GM18868 (cell line): ENCODE results near the gene PHYKPL.

Experiments
- ATAC-seq: cut with Tn5 transposase; IDR thresholded peaks from one replicate; pipeline ENCODE4 v1.9.1; 2021; ENCODE audit warnings: mild to moderate bottlenecking, moderate library complexity; ENCODE audit not compliant: unreplicated experiment

The PHYKPL gene

GRCh38 chr5:178192787-178193186 is 39.8 kb downstream of the PHYKPL start:
- no peak for ATAC-seq

DNA sequence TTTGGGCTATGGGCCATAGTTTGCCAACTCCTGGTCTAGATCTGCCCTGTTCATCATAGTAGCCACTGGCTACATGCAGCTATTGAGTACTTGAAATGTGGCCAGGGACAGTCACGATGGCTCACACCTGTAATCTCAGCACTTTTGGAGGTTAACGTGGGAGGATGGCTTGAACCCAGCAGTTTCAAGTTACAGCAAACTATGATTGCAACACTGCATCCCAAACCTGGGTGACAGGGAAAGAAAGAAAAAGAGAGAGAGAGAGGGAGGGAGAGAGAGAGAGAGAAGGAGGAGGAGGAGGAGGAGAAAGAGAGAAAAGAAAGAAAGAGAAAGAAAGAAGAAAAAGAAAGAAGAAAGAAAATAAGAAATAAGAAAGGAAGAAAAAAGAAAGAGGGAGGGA is 40.4 kb downstream of the PHYKPL start:
- no peak for ATAC-seq

GRCh38 chr5:178191661-178192060 is 40.9 kb downstream of the PHYKPL start:
- no peak for ATAC-seq

DNA sequence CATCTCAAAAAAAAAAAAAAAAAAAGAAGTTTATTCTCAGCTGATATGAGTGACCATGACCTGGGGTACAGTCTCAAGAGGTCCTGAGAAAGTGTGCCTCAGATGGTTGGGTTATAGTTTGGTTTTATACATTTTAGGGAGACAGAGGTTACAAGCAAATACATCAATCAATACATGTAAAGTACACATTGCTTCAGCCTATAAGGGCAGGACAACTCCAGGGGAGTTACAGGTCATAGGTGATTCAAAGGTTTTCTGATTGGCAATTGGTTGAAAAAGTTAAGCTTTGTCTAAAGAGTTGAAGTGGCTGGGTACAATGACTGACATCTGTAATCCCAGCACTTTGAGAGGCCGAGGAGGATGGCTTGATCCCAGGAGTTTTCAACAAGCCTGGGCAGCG is 43.2 kb downstream of the PHYKPL start:
- no peak for ATAC-seq

DNA sequence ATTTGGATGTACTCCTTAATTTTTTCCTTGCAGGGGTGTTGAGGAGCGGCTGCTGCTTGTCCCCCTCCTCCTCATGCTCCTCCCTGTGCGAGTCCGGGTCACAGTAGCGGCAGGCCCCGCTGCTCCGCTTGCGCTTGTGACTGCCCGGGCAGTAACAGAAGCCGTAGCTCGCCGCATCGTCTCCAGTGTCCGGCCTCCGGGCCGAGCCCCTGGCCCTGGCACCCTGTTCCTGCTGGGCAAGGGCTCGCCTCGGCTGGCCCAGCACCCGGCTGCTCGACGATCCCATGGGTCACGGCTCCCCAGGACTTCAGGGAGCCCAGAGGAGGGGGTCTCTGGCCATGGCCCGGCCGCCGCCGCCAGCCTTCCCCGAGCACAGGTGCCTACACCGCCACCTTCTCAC is 45.6 kb downstream of the PHYKPL start, which contains the start of gene GMCL2:
Gene GMCL2 (minus strand): TSS at position 358 of the 400 bp plus-strand sequence. CDS start 72 bp downstream, at position 286.
- no peak for ATAC-seq

DNA sequence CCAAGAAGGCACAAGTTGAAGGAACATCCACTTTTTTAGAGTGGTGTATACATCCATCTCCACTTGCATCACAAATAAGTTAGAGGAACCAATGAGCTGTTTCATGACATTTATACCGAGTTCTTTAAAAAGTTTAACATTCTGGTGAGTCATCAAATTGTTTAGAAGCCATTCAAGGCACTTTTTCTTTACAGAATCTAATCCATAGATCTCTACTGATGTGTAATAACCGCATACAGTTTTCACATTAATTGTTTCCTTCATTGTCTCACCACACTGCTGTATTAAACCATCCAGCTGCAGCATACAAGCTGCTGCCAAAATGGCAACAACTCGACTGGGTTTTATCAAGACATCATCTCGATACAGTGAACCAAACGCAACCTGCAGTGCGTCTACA is 46.2 kb downstream of the PHYKPL start:
- ATAC-seq = no peak

- ATAC-seq = no peak
These were observed 50.3 kb downstream of the PHYKPL start for GRCh38 chr5:178182158-178182876.

GRCh38 chr5:178180141-178180863 is 52.3 kb downstream of the PHYKPL start:
- no peak for ATAC-seq

GRCh38 chr5:178177569-178177968 is 55.0 kb downstream of the PHYKPL start:
- no peak for ATAC-seq

DNA sequence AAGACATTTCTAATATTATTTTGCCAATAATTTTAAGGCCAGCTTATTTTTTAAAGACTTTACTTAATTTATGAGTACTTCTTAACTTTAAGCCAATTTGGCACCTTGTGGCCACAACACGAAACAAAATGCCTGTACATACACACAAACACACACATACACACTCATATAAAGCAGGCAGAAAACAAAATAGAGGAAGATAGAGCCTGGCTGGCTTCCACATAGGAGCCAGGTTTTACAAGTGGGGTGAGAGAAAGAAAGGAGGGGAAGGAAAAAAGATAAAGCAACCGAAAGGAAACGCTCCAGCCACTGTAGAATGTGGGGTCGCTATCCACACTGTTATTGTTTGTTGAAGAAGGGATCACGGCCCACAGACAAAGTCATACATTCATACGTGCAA is 55.8 kb downstream of the PHYKPL start:
- ATAC-seq = no peak

- no peak for ATAC-seq
These were observed 58.1 kb downstream of the PHYKPL start for GRCh38 chr5:178174456-178174855.

- ATAC-seq = no peak
These were observed 62.1 kb downstream of the PHYKPL start for GRCh38 chr5:178170455-178170854.

GRCh38 chr5:178165581-178165980 is 67.0 kb downstream of the PHYKPL start:
- no peak for ATAC-seq

- ATAC-seq = peak; percentile 86
These were observed 68.5 kb downstream of the PHYKPL start for GRCh38 chr5:178163772-178164735.

- ATAC-seq = no peak
These were observed 70.1 kb downstream of the PHYKPL start for GRCh38 chr5:178162481-178162880.

GRCh38 chr5:178160176-178160575 is 72.4 kb downstream of the PHYKPL start:
- no peak for ATAC-seq
